ENCODE measurements around the gene TMEM42. TPM values are rescaled to one million over a fixed set of nuclear protein-coding genes. Genes with fewer than 3 reads are reported as not detected.

The TMEM42 gene
- total and polyA plus RNA-seq, 2 of the 8 experiments (the other 6 are each of a cell fraction or from before 2014, with no cell fraction given): 11.2 to 41.4 TPM

GRCh38 chr3:44867421-44868111 is 5.9 kb downstream of the TMEM42 start:
- Histone ChIP-seq H4K20me1 (replicated peaks in 1 of 2; ENCODE audit: control insufficient read depth in 1 of 2, insufficient read depth in 2 of 2, low read length in 2 of 2) (peaks cover 0 to 2% of the 10 kb centered on the region in 2 experiments), H3K23me2 (ENCODE audit: low read depth, low read length) (peaks cover 1% of the 10 kb centered on the region), H3K36me3 (ENCODE audit: control insufficient read depth in 2 of 4, insufficient read depth in 4 of 4, low read length in 3 of 4) (no peaks in the 10 kb centered on the region), H3K14ac (ENCODE audit: insufficient read length) (no peak overlapping the region), H2AK5ac (ENCODE audit: low read depth, low read length) (no peak overlapping the region), H3K79me2 (ENCODE audit: control insufficient read depth in 1 of 2, insufficient read depth in 2 of 2, low read length in 2 of 2) (no peaks in the 10 kb centered on the region; a peak in 1 of 4 replicates), H4K91ac (replicated peaks; ENCODE audit: insufficient read length, low read length) (no peak overlapping the region), H3K27me3 (replicated peaks in 1 of 4; ENCODE audit: control insufficient read depth in 3 of 4, extremely low read depth in 1 of 4, insufficient read depth in 3 of 4, low read length in 3 of 4) (no peaks in the 10 kb centered on the region), H4K5ac (ENCODE audit: insufficient read length, low read depth, low read length) (no peak overlapping the region), H3K4me2 (ENCODE audit: insufficient read depth in 1 of 2, low read depth in 2 of 2, low read length in 2 of 2) (no peak overlapping the region), H3K9ac (replicated peaks in 1 of 4; ENCODE audit: extremely low read depth in 1 of 4, low read depth in 3 of 4, low read length in 3 of 4) (no peak overlapping the region), H3K4ac (replicated peaks; ENCODE audit: insufficient read length, low read depth, low read length) (no peak overlapping the region), H2BK12ac (ENCODE audit: low read depth, low read length) (no peak overlapping the region), H3K23ac (ENCODE audit: insufficient read length) (no peak overlapping the region), H4K8ac (ENCODE audit: extremely low read depth, insufficient read depth, low read length) (no peak overlapping the region), H2BK15ac (ENCODE audit: low read length) (no peak overlapping the region), H3K4me3 (ENCODE audit: extremely low read depth in 1 of 4, insufficient read depth in 2 of 4, low read depth in 3 of 4, low read length in 4 of 4) (no peak overlapping the region), H3K79me1 (ENCODE audit: low read depth, low read length) (no peaks in the 10 kb centered on the region; the same call in none of the 2 replicates), H3K9me3 (ENCODE audit: insufficient read depth in 2 of 2, low read depth in 1 of 2, low read length in 1 of 2) (no peaks in the 10 kb centered on the region), H2BK5ac (ENCODE audit: low read depth, low read length) (no peak overlapping the region), H3K4me1 (replicated peaks in 1 of 4; ENCODE audit: control insufficient read depth in 3 of 4, insufficient read depth in 4 of 4, low read length in 3 of 4) (peaks cover 0 to 3% (median 2%) of the 10 kb centered on the region in 4 experiments; a peak in 5 of 7 replicates), H2AFZ (ENCODE audit: low read length) (no peak overlapping the region), H2BK120ac (replicated peaks; ENCODE audit: low read depth, low read length) (no peak overlapping the region), H2BK20ac (ENCODE audit: low read length) (no peak overlapping the region), H3K56ac (replicated peaks; ENCODE audit: insufficient read length, low read depth, low read length) (no peak overlapping the region), H3K18ac (ENCODE audit: extremely low read depth, low read length) (no peak overlapping the region), H3K27ac (ENCODE audit: low read depth, low read length) (no peak overlapping the region)
- FAIRE-seq (no peak), DNase-seq (ENCODE audit: low read depth in 1 of 2, low spot score in 2 of 2) (no peak)
- ChIA-PET POLR2A (ENCODE audit: partially characterized antibody) (interaction anchor here (1.0 kb wide), 1 partner anchor 105 kb away, joined by 3 read pairs; no protein-coding TSS in a partner anchor), CTCF (ENCODE audit: partially characterized antibody) (interaction anchor here (0.8 to 1.0 kb wide), 3 partner anchors 10 to 171 kb away, joined by 3 to 4 read pairs (median 3); no protein-coding TSS in a partner anchor)
- TF ChIP-seq CBX8 (IDR thresholded peaks at IDR 0.05; ENCODE audit: borderline replicate concordance, low read depth, low read length) (no peak), MAX (IDR thresholded peaks at IDR 0.05) (no peak), POLR2AphosphoS5 (IDR thresholded peaks at IDR 0.05; ENCODE audit: low read depth, low read length) (no peak), NRF1 (IDR thresholded peaks at IDR 0.05; ENCODE audit: low read depth, low read length) (no peak), NANOG (IDR thresholded peaks at IDR 0.05; ENCODE audit: insufficient read depth, low read depth, low read length, poor library complexity, severe bottlenecking) (no peak)
- WGBS, 2 experiments (ENCODE audit: extremely low coverage in 1 of 2, insufficient coverage in 1 of 2, insufficient read length in 1 of 2, insufficient replicate concordance in 2 of 2, low coverage in 1 of 2, low lambda C conversion rate in 2 of 2, missing lambda C conversion rate in 1 of 2): 89% methylated on average over 7 of the region's 7 CpGs; no CpG with 5 or more reads in 1 of the 2 experiments

Data from H1 (cell line).